NT2/D1 (cell line): Measurements from ENCODE around the gene C10orf143.
A peak's percentile ranks its signal among the peaks of the same experiment; 100 is the strongest.

ENCODE experiments used
- DNase-seq: peaks from one replicate; pipeline ENCODE4 v3.0.0-alpha.2; 2011; ENCODE audit warnings: low read depth, low spot score
- H3K27me3 ChIP-seq: 2 replicates; pipeline ENCODE4 v1.6.0; 2011; ENCODE audit warnings: mild to moderate bottlenecking; ENCODE audit not compliant: insufficient read length, insufficient read depth
- H3K36me3 ChIP-seq: 2 replicates; pipeline ENCODE4 v1.6.1; 2011; ENCODE audit warnings: mild to moderate bottlenecking, low read length, mixed read lengths; ENCODE audit not compliant: insufficient read depth, insufficient read length
- H3K4me1 ChIP-seq: 2 replicates; pipeline ENCODE4 v1.5.1; 2011; ENCODE audit not compliant: insufficient read depth, insufficient read length
- H3K4me3 ChIP-seq: 2 replicates; pipeline ENCODE4 v1.5.1; 2011; ENCODE audit warnings: low read depth; ENCODE audit not compliant: insufficient read length
- H3K9ac ChIP-seq: 2 replicates; pipeline ENCODE4 v1.6.0; 2011; ENCODE audit warnings: low read depth; ENCODE audit not compliant: insufficient read length
- H3K9me3 ChIP-seq: 2 replicates; pipeline ENCODE4 v1.5.1; 2011; ENCODE audit warnings: mild to moderate bottlenecking, low read length; ENCODE audit not compliant: insufficient read depth
- SUZ12 ChIP-seq: IDR thresholded peaks from 2 replicates; pipeline ENCODE4 v1.6.1; 2011; ENCODE audit not compliant: insufficient read length, insufficient read depth; ENCODE audit errors: extremely low read depth
- YY1 ChIP-seq: IDR thresholded peaks from 2 replicates; pipeline ENCODE4 v1.6.1; 2011; ENCODE audit not compliant: insufficient read length, insufficient read depth
- ZNF274 ChIP-seq: IDR thresholded peaks from 2 replicates; pipeline ENCODE4 v1.6.1; 2011; ENCODE audit warnings: mild to moderate bottlenecking, low read depth, low read length

The C10orf143 gene

GRCh38 chr10:130138479-130138866 is 27.8 kb upstream of the C10orf143 start:
- Histone ChIP-seq H3K36me3 (peaks cover 38% of the 10 kb centered on the region), H3K9me3 (no peaks in the 10 kb centered on the region), H3K4me1 (no peaks in the 10 kb centered on the region), H3K4me3 (no peak overlapping the region), H3K9ac (no peak overlapping the region), H3K27me3 (peaks cover 6% of the 10 kb centered on the region)
- no peak for DNase-seq
- TF ChIP-seq YY1, result no peak
- TF ChIP-seq SUZ12, result no peak
- no peak for TF ChIP-seq ZNF274

- Histone ChIP-seq H3K36me3 (peaks cover 36% of the 10 kb centered on the region), H3K27me3 (peaks cover 6% of the 10 kb centered on the region), H3K4me3 (peak overlapping the region; percentile 79), H3K9ac (peak overlapping the region; percentile 95), H3K4me1 (no peaks in the 10 kb centered on the region), H3K9me3 (no peaks in the 10 kb centered on the region)
- TF ChIP-seq YY1, result no peak
- no peak for TF ChIP-seq SUZ12
- no peak for TF ChIP-seq ZNF274
- DNase-seq, result no peak
Measured at GRCh38 chr10:130137659-130138478, 27.2 kb upstream of the C10orf143 start.

- Histone ChIP-seq H3K9ac (peak overlapping the region; percentile 95), H3K36me3 (peaks cover 28% of the 10 kb centered on the region), H3K4me3 (peak overlapping the region; percentile 79), H3K27me3 (peaks cover 6% of the 10 kb centered on the region), H3K4me1 (no peaks in the 10 kb centered on the region), H3K9me3 (no peaks in the 10 kb centered on the region)
- DNase-seq, result no peak
- TF ChIP-seq ZNF274 (no peak), YY1 (no peak), SUZ12 (no peak)
Measured at GRCh38 chr10:130137090-130137448, 26.4 kb upstream of the C10orf143 start.

- peak; percentile 68 for TF ChIP-seq YY1
- TF ChIP-seq ZNF274, result no peak
- TF ChIP-seq SUZ12, result no peak
- Histone ChIP-seq H3K36me3 (peaks cover 22% of the 10 kb centered on the region), H3K27me3 (peaks cover 6% of the 10 kb centered on the region), H3K9ac (peak within 1 kb of the TSS; percentile 95), H3K4me1 (no peaks in the 10 kb centered on the region), H3K9me3 (no peaks in the 10 kb centered on the region), H3K4me3 (peak within 1 kb of the TSS; percentile 79)
- peak; percentile 66 for DNase-seq
Measured at GRCh38 chr10:130136226-130137089, 25.8 kb upstream of the C10orf143 start, which contains the start of gene GLRX3. Gene GLRX3, plus strand, starts transcription at chr10:130136391. Its CDS starts 30 bp downstream, at chr10:130136421.

- no peak for DNase-seq
- H3K9ac ChIP-seq, result peak overlapping the region; percentile 79
- TF ChIP-seq SUZ12, result no peak
- no peak for TF ChIP-seq ZNF274
- no peak for TF ChIP-seq YY1
Measured at GRCh38 chr10:130135676-130136225, 25.1 kb upstream of the C10orf143 start.

GRCh38 chr10:130128922-130129321 is 18.3 kb upstream of the C10orf143 start:
- H3K9me3 ChIP-seq, result no peaks in the 10 kb centered on the region
- TF ChIP-seq ZNF274 (no peak), YY1 (no peak), SUZ12 (no peak)

More at GRCh38 chr10:130135676-130136225, 25.1 kb upstream of the C10orf143 start:
- H3K36me3 ChIP-seq, result peaks cover 20% of the 10 kb centered on the region
- peaks cover 6% of the 10 kb centered on the region for H3K27me3 ChIP-seq
- H3K4me3 ChIP-seq, result peak overlapping the region; percentile 79
- no peaks in the 10 kb centered on the region for H3K9me3 ChIP-seq
- H3K4me1 ChIP-seq, result no peaks in the 10 kb centered on the region

More at GRCh38 chr10:130128922-130129321, 18.3 kb upstream of the C10orf143 start:
- Histone ChIP-seq H3K4me3 (no peak overlapping the region), H3K27me3 (no peaks in the 10 kb centered on the region), H3K9ac (no peak overlapping the region), H3K4me1 (peaks cover 2% of the 10 kb centered on the region), H3K36me3 (no peaks in the 10 kb centered on the region)
- DNase-seq, result no peak
